Mesendoderm (in vitro differentiated cells): ENCODE measurements around the gene ELF1.
"Not testable (repeated sequence)": the region's sequence is repeated elsewhere in the genome, so short reads cannot be mapped to it uniquely, and the experiment has no call there.

Experiments
- DNase-seq: peaks from one replicate; pipeline ENCODE4 v3.0.0; 2013
- H2AK5ac ChIP-seq: 2 replicates; pipeline ENCODE4 v1.6.1; 2013; ENCODE audit warnings: low read length, inconsistent platforms
- H2BK120ac ChIP-seq: 2 replicates; pipeline ENCODE4 v1.6.1; 2013; ENCODE audit warnings: low read depth, mild to moderate bottlenecking, low read length, moderate library complexity, mixed read lengths
- H2BK15ac ChIP-seq: replicated peaks from 2 replicates; pipeline ENCODE4 v1.6.1; 2013; ENCODE audit warnings: low read depth, mild to moderate bottlenecking, moderate library complexity
- H2BK5ac ChIP-seq: 2 replicates; pipeline ENCODE4 v1.6.1; 2013; ENCODE audit warnings: low read length, inconsistent platforms
- H3K18ac ChIP-seq: 2 replicates; pipeline ENCODE4 v1.6.1; 2013; ENCODE audit warnings: mild to moderate bottlenecking, low read length, mixed read lengths
- H3K23ac ChIP-seq: one replicate; pipeline ENCODE4 v1.6.1; 2013; ENCODE audit warnings: low read length
- H3K27ac ChIP-seq: 2 replicates; pipeline ENCODE4 v1.5.1; 2013; ENCODE audit warnings: low read depth, mild to moderate bottlenecking, inconsistent platforms, low read length, moderate library complexity
- H3K27me3 ChIP-seq: 2 replicates; pipeline ENCODE4 v1.6.1; 2013; ENCODE audit warnings: low read length, control low read depth, mild to moderate bottlenecking, inconsistent platforms; ENCODE audit not compliant: insufficient read depth, poor library complexity
- H3K36me3 ChIP-seq: 2 replicates; pipeline ENCODE4 v1.6.1; 2013; ENCODE audit warnings: low read length, inconsistent platforms; ENCODE audit not compliant: control insufficient read depth, insufficient read depth
- H3K4ac ChIP-seq: one replicate; pipeline ENCODE4 v1.6.1; 2013; ENCODE audit warnings: low read depth, mild to moderate bottlenecking, low read length, moderate library complexity
- H3K4me1 ChIP-seq: 2 replicates; pipeline ENCODE4 v1.6.1; 2013; ENCODE audit warnings: low read depth, low read length, inconsistent platforms; ENCODE audit not compliant: control insufficient read depth
- H3K4me2 ChIP-seq: 2 replicates; pipeline ENCODE4 v1.6.1; 2013; ENCODE audit warnings: low read length
- H3K4me3 ChIP-seq: 2 replicates; pipeline ENCODE4 v1.5.1; 2013; ENCODE audit warnings: mild to moderate bottlenecking, low read length
- H3K56ac ChIP-seq: one replicate; pipeline ENCODE4 v1.6.1; 2013; ENCODE audit warnings: low read length
- H3K79me1 ChIP-seq: 2 replicates; pipeline ENCODE4 v1.6.1; 2013; ENCODE audit warnings: low read length, inconsistent platforms
- H3K79me2 ChIP-seq: 2 replicates; pipeline ENCODE4 v1.6.1; 2013; ENCODE audit warnings: mild to moderate bottlenecking, low read length; ENCODE audit not compliant: control insufficient read depth, insufficient read depth
- H3K9ac ChIP-seq: 2 replicates; pipeline ENCODE4 v1.6.1; 2013; ENCODE audit warnings: low read length, inconsistent platforms
- H4K5ac ChIP-seq: one replicate; pipeline ENCODE4 v1.6.1; 2013; ENCODE audit warnings: low read length
- H4K8ac ChIP-seq: one replicate; pipeline ENCODE4 v1.6.1; 2013; ENCODE audit warnings: low read depth, mild to moderate bottlenecking, control low read depth, low read length, moderate library complexity
- WGBS: extraction: QIAGEN DNeasy Blood & Tissue Kit; methylation state at CpG from one replicate; pipeline ENCODE4 v1.1.7; 2013; ENCODE audit warnings: low lambda C conversion rate, missing lambda C conversion rate; ENCODE audit not compliant: insufficient coverage; ENCODE audit errors: extremely low coverage; 5-methylcytosine and 5-hydroxymethylcytosine counted together

ELF1 gene

DNA sequence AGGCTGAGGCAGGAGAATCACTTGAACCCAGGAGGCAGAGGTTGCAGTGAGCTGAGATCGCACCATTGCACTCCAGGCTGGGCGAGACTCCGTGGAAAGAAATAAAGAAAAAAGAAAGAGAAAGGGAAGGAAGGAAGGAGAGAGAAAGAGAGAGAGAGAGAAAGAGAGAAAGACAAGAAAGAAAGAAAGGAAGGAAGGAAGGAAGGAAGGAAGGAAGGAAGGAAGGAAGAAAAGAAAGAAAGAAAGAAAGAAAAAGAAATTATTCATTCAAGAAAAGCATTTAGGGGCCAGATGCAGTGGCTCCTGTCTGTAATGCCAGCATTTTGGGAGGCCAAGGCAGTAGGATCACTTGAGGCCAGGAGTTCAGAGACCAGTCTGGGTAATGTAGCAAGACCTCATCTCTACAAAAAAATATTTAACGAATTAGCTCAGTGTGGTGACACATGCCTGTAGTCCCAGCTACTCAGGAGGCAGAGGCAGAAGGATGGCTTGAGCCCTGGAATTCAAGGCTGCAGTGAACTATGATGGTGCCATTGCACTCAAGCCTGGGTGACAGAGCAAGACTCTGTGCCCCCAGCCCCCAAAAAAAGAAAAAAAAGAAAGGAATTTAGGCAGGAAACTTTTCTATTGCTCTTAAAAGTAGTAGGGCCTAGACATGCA, 109.4 kb downstream of the ELF1 start:
- H3K79me2 ChIP-seq, H3K4ac ChIP-seq, H4K5ac ChIP-seq, H3K79me1 ChIP-seq, H3K4me2 ChIP-seq, H2BK5ac ChIP-seq, H3K9ac ChIP-seq, H2BK120ac ChIP-seq, H3K36me3 ChIP-seq, H3K27ac ChIP-seq, H4K8ac ChIP-seq, H3K4me1 ChIP-seq, H3K23ac ChIP-seq, H2BK15ac ChIP-seq, H3K18ac ChIP-seq, H3K56ac ChIP-seq, H3K27me3 ChIP-seq, H2AK5ac ChIP-seq, H3K4me3 ChIP-seq, DNase-seq: not testable (repeated sequence)
- WGBS = no CpG with 5 or more reads among the region's 4 CpGs

DNA sequence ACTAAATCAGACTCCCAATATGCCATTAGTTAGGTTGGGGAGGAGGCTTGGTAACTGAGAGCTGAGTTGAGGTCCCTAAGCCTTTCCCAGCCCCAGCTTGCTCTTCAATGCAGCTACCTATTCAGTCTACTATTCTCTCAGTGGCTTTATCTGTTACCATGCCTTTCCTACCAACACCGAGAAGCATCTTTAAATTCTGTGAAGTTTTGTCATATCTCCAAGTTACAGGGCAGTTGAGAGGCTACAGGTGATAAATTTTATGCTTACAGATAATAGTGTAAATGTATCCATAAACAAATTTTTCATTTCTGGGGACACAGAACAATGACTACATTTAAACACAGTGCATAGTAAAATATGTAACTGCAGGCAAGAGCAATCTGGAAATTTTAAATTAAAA, 110.6 kb downstream of the ELF1 start:
- H4K8ac ChIP-seq = no peak overlapping the region
- no peak overlapping the region for H3K56ac ChIP-seq
- no peak overlapping the region for H3K4ac ChIP-seq
- H3K36me3 ChIP-seq = no peaks in the 10 kb centered on the region
- H2BK120ac ChIP-seq = no peak overlapping the region
- H3K27me3 ChIP-seq = no peaks in the 10 kb centered on the region
- no peak overlapping the region for H4K5ac ChIP-seq
- no peak overlapping the region for H3K9ac ChIP-seq
- no peak overlapping the region for H3K18ac ChIP-seq
- H3K79me1 ChIP-seq = no peaks in the 10 kb centered on the region
- no peak overlapping the region for H2AK5ac ChIP-seq
- H3K4me2 ChIP-seq = no peak overlapping the region
- no peak overlapping the region for H3K27ac ChIP-seq
- H3K79me2 ChIP-seq = no peaks in the 10 kb centered on the region
- H3K23ac ChIP-seq = no peak overlapping the region
- no peak overlapping the region for H2BK5ac ChIP-seq
- H2BK15ac ChIP-seq = no peak overlapping the region
- no CpG with 5 or more reads among the region's 1 CpG for WGBS
- no peak for DNase-seq
- H3K4me3 ChIP-seq = no peak overlapping the region
- no peaks in the 10 kb centered on the region for H3K4me1 ChIP-seq

DNA sequence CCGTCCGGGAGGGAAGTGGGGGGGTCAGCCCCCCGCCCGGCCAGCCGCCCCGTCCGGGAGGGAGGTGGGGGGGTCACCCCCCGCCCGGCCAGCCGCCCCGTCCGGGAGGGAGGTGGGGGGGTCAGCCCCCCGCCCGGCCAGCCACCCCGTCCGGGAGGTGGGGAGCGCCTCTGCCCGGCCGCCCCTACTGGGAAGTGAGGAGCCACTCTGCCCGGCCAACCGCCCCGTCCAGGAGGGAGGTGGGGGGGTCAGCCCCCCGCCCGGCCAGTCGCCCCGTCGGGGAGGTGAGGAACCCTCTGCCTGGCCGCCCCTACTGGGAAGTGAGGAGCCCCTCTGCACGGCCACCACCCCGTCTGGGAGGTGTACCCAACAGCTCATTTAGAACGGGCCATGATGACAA, 118.1 kb downstream of the ELF1 start:
- H3K56ac ChIP-seq, H2AK5ac ChIP-seq, H3K4me3 ChIP-seq, H3K18ac ChIP-seq, H3K4me2 ChIP-seq, H4K8ac ChIP-seq, H3K79me1 ChIP-seq, H2BK15ac ChIP-seq, H3K9ac ChIP-seq, DNase-seq, H3K27ac ChIP-seq, H3K4ac ChIP-seq, H3K36me3 ChIP-seq, H3K4me1 ChIP-seq, H3K27me3 ChIP-seq, H2BK120ac ChIP-seq, H2BK5ac ChIP-seq, H3K79me2 ChIP-seq, H3K23ac ChIP-seq, H4K5ac ChIP-seq: not testable (repeated sequence)
- no CpG with 5 or more reads among the region's 31 CpGs for WGBS

DNA sequence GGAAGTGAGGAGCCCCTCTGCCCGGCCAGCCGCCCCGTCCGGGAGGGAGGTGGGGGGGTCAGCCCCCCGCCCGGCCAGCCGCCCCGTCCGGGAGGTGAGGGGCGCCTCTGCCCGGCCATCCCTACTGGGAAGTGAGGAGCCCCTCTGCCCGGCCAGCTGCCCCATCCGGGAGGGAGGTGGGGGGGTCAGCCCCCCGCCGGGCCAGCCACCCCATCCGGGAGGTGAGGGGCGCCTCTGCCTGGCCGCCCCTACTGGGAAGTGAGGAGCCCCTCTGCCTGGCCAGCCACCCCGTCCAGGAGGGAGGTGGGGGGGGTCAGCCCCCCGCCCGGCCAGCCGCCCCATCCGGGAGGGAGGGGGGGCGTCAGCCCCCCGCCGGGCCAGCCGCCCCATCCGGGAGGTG, 118.5 kb downstream of the ELF1 start:
- not testable (repeated sequence) for H3K36me3 ChIP-seq, H2BK15ac ChIP-seq, H3K9ac ChIP-seq, H4K8ac ChIP-seq, H2AK5ac ChIP-seq, H4K5ac ChIP-seq, H3K4ac ChIP-seq, H2BK5ac ChIP-seq, H3K23ac ChIP-seq, DNase-seq, H3K27ac ChIP-seq, H3K4me1 ChIP-seq, H2BK120ac ChIP-seq, H3K27me3 ChIP-seq, H3K79me2 ChIP-seq, H3K79me1 ChIP-seq, H3K4me3 ChIP-seq, H3K56ac ChIP-seq, H3K18ac ChIP-seq, H3K4me2 ChIP-seq
- no CpG with 5 or more reads among the region's 28 CpGs for WGBS

DNA sequence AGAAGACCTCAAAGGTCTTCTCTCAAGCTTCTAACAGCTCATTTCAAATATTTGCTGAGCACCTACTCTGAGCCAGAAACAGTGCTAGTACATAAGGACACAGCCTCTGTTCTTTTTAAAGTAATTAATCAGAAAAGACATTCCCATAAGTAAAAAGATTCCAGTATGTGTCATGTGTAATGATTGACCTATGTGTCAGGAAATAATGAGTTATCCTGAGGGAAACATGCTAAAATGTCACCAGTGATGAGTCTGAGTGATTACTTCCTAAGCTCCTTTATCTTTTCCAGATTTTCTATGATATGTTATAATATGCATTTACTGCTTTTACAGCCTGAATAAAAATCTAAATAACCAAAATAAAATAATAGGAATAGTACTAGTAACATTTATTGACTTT, 122.1 kb downstream of the ELF1 start:
- Histone ChIP-seq H3K4me3 (no peak overlapping the region), H3K56ac (no peak overlapping the region), H2AK5ac (no peak overlapping the region), H3K27me3 (no peaks in the 10 kb centered on the region), H3K23ac (no peak overlapping the region), H3K79me2 (no peaks in the 10 kb centered on the region), H4K5ac (no peak overlapping the region), H3K79me1 (no peaks in the 10 kb centered on the region), H2BK120ac (no peak overlapping the region), H3K4me2 (no peak overlapping the region), H3K9ac (no peak overlapping the region), H2BK5ac (no peak overlapping the region), H3K4me1 (no peaks in the 10 kb centered on the region), H3K36me3 (no peaks in the 10 kb centered on the region), H3K18ac (no peak overlapping the region), H4K8ac (no peak overlapping the region), H3K27ac (no peak overlapping the region), H3K4ac (no peak overlapping the region), H2BK15ac (no peak overlapping the region)
- no peak for DNase-seq
